GM21528 (cell line): ENCODE measurements around the gene DLGAP4.
"Not testable (repeated sequence)": the region's sequence is repeated elsewhere in the genome, so short reads cannot be mapped to it uniquely, and the experiment has no call there.

Experiments used
- ATAC-seq: cut with Tn5 transposase; IDR thresholded peaks from one replicate; pipeline ENCODE4 v1.9.1; 2021; ENCODE audit warnings: mild to moderate bottlenecking, moderate library complexity; ENCODE audit not compliant: unreplicated experiment, low FRiP score

Gene DLGAP4

GRCh38 chr20:36466089-36466488 is 159.9 kb downstream of the DLGAP4 start:
- ATAC-seq: no peak

- no peak for ATAC-seq
These were observed 161.2 kb downstream of the DLGAP4 start for GRCh38 chr20:36467076-36467999.

GRCh38 chr20:36468149-36469000 is 162.2 kb downstream of the DLGAP4 start:
- no peak for ATAC-seq

GRCh38 chr20:36469973-36470372 is 163.8 kb downstream of the DLGAP4 start:
- no peak for ATAC-seq

GRCh38 chr20:36471885-36472636 is 165.9 kb downstream of the DLGAP4 start:
- no peak for ATAC-seq

GRCh38 chr20:36472637-36473090 is 166.5 kb downstream of the DLGAP4 start:
- ATAC-seq: no peak

GRCh38 chr20:36473164-36473563 is 167.0 kb downstream of the DLGAP4 start:
- no peak for ATAC-seq

GRCh38 chr20:36474563-36474962 is 168.4 kb downstream of the DLGAP4 start:
- ATAC-seq: no peak

GRCh38 chr20:36475054-36475453 is 168.9 kb downstream of the DLGAP4 start:
- ATAC-seq: not testable (repeated sequence)

GRCh38 chr20:36477475-36477874 is 171.3 kb downstream of the DLGAP4 start:
- ATAC-seq: no peak

GRCh38 chr20:36478137-36478905 is 172.2 kb downstream of the DLGAP4 start:
- ATAC-seq: no peak

GRCh38 chr20:36479938-36480337 is 173.8 kb downstream of the DLGAP4 start:
- ATAC-seq: no peak

- no peak for ATAC-seq
These were observed 174.4 kb downstream of the DLGAP4 start for GRCh38 chr20:36480456-36481048.

- no peak for ATAC-seq
These were observed 175.4 kb downstream of the DLGAP4 start for GRCh38 chr20:36481380-36482043.

- ATAC-seq: no peak
These were observed 175.9 kb downstream of the DLGAP4 start for GRCh38 chr20:36482044-36482473.

GRCh38 chr20:36483209-36483918 is 177.2 kb downstream of the DLGAP4 start:
- ATAC-seq: no peak

GRCh38 chr20:36483919-36484808 is 178.0 kb downstream of the DLGAP4 start:
- no peak for ATAC-seq
